ENCODE results near the gene LMBR1L.
"Not testable (repeated sequence)": the region's sequence is repeated elsewhere in the genome, so short reads cannot be mapped to it uniquely, and the experiment has no call there.

The LMBR1L gene

GRCh38 chr12:49110464-49111155, at the start of gene LMBR1L:
LMBR1L (minus strand) TSS chr12:49110847; CDS start chr12:49110555, 292 bp downstream.
- peak; percentile 99 for DNase-seq

- peak; percentile 57 for DNase-seq
Observed at GRCh38 chr12:49160399-49160798, 49.8 kb upstream of the LMBR1L start.

GRCh38 chr12:49154221-49154620, 43.6 kb upstream of the LMBR1L start:
- DNase-seq: no peak

- DNase-seq: no peak
Observed at GRCh38 chr12:49147384-49147783, 36.7 kb upstream of the LMBR1L start.

GRCh38 chr12:49146406-49146805, 35.8 kb upstream of the LMBR1L start:
- no peak for DNase-seq

- DNase-seq: no peak
Observed at GRCh38 chr12:49144384-49144783, 33.7 kb upstream of the LMBR1L start.

GRCh38 chr12:49138999-49139398, 28.4 kb upstream of the LMBR1L start:
- DNase-seq: no peak

- DNase-seq: peak; percentile 50
Observed at GRCh38 chr12:49138587-49138986, 27.9 kb upstream of the LMBR1L start.

- DNase-seq: no peak
Observed at GRCh38 chr12:49137476-49137875, 26.8 kb upstream of the LMBR1L start.

- not testable (repeated sequence) for DNase-seq
Observed at GRCh38 chr12:49136997-49137396, 26.4 kb upstream of the LMBR1L start.

- no peak for DNase-seq
Observed at GRCh38 chr12:49133590-49133989, 22.9 kb upstream of the LMBR1L start.

- DNase-seq: no peak
Observed at GRCh38 chr12:49133014-49133413, 22.4 kb upstream of the LMBR1L start.

- peak; percentile 59 for DNase-seq
Observed at GRCh38 chr12:49131894-49132461, 21.3 kb upstream of the LMBR1L start.

- DNase-seq: peak; percentile 88
Observed at GRCh38 chr12:49131051-49131893, 20.6 kb upstream of the LMBR1L start, which contains the start of gene TUBA1B. TUBA1B (minus strand) TSS chr12:49131395; CDS start chr12:49131300, 95 bp downstream.

- DNase-seq: peak; percentile 96
Observed at GRCh38 chr12:49130151-49131050, 19.8 kb upstream of the LMBR1L start.

- no peak for DNase-seq
Observed at GRCh38 chr12:49129332-49130150, 18.9 kb upstream of the LMBR1L start.

GRCh38 chr12:49127971-49128370, 17.3 kb upstream of the LMBR1L start:
- not testable (repeated sequence) for DNase-seq

- DNase-seq: peak; percentile 54
Observed at GRCh38 chr12:49126852-49127763, 16.5 kb upstream of the LMBR1L start.

- peak; percentile 26 for DNase-seq
Observed at GRCh38 chr12:49121047-49121696, 10.5 kb upstream of the LMBR1L start.

GRCh38 chr12:49111206-49111605, 559 bp upstream of the LMBR1L start:
- DNase-seq: peak; percentile 50

All from hematopoietic multipotent progenitor cell treated with erythropoietin and hydrocortisone succinate and interleukin-3 and kit ligand, for 8 days (in vitro differentiated cells).